H1 (cell line): ENCODE measurements around the gene PRKAR1B. TPM values are rescaled to one million over a fixed set of nuclear protein-coding genes. Genes with fewer than 3 reads are reported as not detected.

Experiments used
- CBX5 ChIP-seq: fragments of 300-800, 300-1000 bp; sonication (generic); IDR thresholded peaks from 2 replicates; pipeline ENCODE4 v1.7.1; 2016; ENCODE audit warnings: antibody characterized with exemption, low read length, low read depth
- CREB1 ChIP-seq: IDR thresholded peaks from 2 replicates; pipeline ENCODE4 v1.6.1; 2012; ENCODE audit warnings: inconsistent platforms
- FOSL1 ChIP-seq: IDR thresholded peaks from 2 replicates; pipeline ENCODE4 v1.6.1; 2011; ENCODE audit warnings: mild to moderate bottlenecking, low read depth, low read length, moderate library complexity; ENCODE audit not compliant: insufficient read depth
- GABPA ChIP-seq: IDR thresholded peaks from 2 replicates; pipeline ENCODE4 v1.6.1; 2011; ENCODE audit warnings: mild to moderate bottlenecking, low read length, moderate library complexity, borderline replicate concordance; ENCODE audit not compliant: insufficient read depth
- HDAC6 ChIP-seq: IDR thresholded peaks from one replicate; pipeline ENCODE4 v1.7.1; 2012; ENCODE audit warnings: low read depth, mild to moderate bottlenecking, inconsistent platforms, low read length, moderate library complexity
- POLR2AphosphoS5 ChIP-seq: IDR thresholded peaks from 2 replicates; pipeline ENCODE4 v1.6.1; 2011; ENCODE audit warnings: low read depth, low read length
- RFX5 ChIP-seq: IDR thresholded peaks from 2 replicates; pipeline ENCODE4 v1.6.1; 2011; ENCODE audit warnings: low read depth, low read length, improper control_type of control experiment, borderline replicate concordance
- RXRA ChIP-seq: IDR thresholded peaks from 2 replicates; pipeline ENCODE4 v1.6.1; 2011; ENCODE audit warnings: low read depth, mild to moderate bottlenecking, low read length, moderate library complexity; ENCODE audit not compliant: insufficient read depth
- polyA plus RNA-seq, 7 experiments: library from polyadenylated mRNA; depleted of rRNA in 3 of 7; stranded (reverse) in 5 of 7; unstranded in 2 of 7; fragments of >200 nt in 5 of 7; fragments of 200-250 nt in 2 of 7; gene quantifications; 1 replicate in 5 of 7; 2 replicates in 1 of 7; 4 replicates in 1 of 7; pipeline versions ENCODE4 v1.2.1 to v1.2.3, GENCODE V29; 2011 to 2013; ENCODE audit warnings: missing spikeins in 2 of 7, mixed read lengths in 2 of 7
- total RNA-seq: library from RNA; stranded (reverse); fragmentation: NEBNext Ultra II Directional; extraction: Animal tissue kit (Norgen Biotek cat#: 25700); gene quantifications from 2 replicates; pipeline ENCODE4 v1.2.1, GENCODE V29; 2021
- TF ChIP-seq, protein P1 (sequence below): fragments of 300-600 bp; sonication (generic); IDR thresholded peaks from 2 replicates; pipeline ENCODE4 v1.7.1; 2012; ENCODE audit warnings: low read length, moderate library complexity, mild to moderate bottlenecking, inconsistent platforms; ENCODE audit not compliant: insufficient replicate concordance
- TF ChIP-seq, protein P2 (sequence below), 3 experiments: IDR thresholded peaks; 1 replicate in 2 of 3; 2 replicates in 1 of 3; pipeline versions ENCODE4 v1.5.1 to v1.6.1; 2011; ENCODE audit warnings: low read length in 3 of 3, mild to moderate bottlenecking in 3 of 3, inconsistent platforms in 2 of 3, low read depth in 1 of 3, moderate library complexity in 1 of 3; ENCODE audit not compliant: insufficient read depth in 1 of 3; ENCODE audit errors: control extremely low read depth in 1 of 3

Gene PRKAR1B
- total and polyA plus RNA-seq, 2 of the 8 experiments (the other 6 are each of a cell fraction or from before 2014, with no cell fraction given), result 12.3 to 55.7 TPM

DNA sequence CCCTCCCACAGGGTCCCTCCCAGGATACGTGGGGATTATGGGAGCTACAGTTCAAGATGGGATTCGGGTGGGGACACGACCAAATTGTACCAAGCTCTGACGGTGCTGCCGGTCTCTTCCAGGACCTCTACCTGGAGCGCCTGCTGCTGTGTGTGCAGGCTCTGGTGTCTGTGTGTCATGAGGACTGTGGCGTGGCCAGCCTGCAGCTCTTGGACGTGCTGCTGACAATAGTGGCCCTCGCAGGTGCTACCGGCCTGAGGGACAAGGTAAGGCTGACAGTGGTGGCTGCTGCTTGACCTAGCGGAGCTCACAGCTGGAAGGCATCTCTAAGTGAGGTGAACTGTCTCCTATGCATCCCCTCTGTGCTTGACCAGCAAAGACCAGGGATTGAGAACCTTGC is 34.5 kb upstream of the PRKAR1B start (continued):
- TF ChIP-seq, protein P1, sequence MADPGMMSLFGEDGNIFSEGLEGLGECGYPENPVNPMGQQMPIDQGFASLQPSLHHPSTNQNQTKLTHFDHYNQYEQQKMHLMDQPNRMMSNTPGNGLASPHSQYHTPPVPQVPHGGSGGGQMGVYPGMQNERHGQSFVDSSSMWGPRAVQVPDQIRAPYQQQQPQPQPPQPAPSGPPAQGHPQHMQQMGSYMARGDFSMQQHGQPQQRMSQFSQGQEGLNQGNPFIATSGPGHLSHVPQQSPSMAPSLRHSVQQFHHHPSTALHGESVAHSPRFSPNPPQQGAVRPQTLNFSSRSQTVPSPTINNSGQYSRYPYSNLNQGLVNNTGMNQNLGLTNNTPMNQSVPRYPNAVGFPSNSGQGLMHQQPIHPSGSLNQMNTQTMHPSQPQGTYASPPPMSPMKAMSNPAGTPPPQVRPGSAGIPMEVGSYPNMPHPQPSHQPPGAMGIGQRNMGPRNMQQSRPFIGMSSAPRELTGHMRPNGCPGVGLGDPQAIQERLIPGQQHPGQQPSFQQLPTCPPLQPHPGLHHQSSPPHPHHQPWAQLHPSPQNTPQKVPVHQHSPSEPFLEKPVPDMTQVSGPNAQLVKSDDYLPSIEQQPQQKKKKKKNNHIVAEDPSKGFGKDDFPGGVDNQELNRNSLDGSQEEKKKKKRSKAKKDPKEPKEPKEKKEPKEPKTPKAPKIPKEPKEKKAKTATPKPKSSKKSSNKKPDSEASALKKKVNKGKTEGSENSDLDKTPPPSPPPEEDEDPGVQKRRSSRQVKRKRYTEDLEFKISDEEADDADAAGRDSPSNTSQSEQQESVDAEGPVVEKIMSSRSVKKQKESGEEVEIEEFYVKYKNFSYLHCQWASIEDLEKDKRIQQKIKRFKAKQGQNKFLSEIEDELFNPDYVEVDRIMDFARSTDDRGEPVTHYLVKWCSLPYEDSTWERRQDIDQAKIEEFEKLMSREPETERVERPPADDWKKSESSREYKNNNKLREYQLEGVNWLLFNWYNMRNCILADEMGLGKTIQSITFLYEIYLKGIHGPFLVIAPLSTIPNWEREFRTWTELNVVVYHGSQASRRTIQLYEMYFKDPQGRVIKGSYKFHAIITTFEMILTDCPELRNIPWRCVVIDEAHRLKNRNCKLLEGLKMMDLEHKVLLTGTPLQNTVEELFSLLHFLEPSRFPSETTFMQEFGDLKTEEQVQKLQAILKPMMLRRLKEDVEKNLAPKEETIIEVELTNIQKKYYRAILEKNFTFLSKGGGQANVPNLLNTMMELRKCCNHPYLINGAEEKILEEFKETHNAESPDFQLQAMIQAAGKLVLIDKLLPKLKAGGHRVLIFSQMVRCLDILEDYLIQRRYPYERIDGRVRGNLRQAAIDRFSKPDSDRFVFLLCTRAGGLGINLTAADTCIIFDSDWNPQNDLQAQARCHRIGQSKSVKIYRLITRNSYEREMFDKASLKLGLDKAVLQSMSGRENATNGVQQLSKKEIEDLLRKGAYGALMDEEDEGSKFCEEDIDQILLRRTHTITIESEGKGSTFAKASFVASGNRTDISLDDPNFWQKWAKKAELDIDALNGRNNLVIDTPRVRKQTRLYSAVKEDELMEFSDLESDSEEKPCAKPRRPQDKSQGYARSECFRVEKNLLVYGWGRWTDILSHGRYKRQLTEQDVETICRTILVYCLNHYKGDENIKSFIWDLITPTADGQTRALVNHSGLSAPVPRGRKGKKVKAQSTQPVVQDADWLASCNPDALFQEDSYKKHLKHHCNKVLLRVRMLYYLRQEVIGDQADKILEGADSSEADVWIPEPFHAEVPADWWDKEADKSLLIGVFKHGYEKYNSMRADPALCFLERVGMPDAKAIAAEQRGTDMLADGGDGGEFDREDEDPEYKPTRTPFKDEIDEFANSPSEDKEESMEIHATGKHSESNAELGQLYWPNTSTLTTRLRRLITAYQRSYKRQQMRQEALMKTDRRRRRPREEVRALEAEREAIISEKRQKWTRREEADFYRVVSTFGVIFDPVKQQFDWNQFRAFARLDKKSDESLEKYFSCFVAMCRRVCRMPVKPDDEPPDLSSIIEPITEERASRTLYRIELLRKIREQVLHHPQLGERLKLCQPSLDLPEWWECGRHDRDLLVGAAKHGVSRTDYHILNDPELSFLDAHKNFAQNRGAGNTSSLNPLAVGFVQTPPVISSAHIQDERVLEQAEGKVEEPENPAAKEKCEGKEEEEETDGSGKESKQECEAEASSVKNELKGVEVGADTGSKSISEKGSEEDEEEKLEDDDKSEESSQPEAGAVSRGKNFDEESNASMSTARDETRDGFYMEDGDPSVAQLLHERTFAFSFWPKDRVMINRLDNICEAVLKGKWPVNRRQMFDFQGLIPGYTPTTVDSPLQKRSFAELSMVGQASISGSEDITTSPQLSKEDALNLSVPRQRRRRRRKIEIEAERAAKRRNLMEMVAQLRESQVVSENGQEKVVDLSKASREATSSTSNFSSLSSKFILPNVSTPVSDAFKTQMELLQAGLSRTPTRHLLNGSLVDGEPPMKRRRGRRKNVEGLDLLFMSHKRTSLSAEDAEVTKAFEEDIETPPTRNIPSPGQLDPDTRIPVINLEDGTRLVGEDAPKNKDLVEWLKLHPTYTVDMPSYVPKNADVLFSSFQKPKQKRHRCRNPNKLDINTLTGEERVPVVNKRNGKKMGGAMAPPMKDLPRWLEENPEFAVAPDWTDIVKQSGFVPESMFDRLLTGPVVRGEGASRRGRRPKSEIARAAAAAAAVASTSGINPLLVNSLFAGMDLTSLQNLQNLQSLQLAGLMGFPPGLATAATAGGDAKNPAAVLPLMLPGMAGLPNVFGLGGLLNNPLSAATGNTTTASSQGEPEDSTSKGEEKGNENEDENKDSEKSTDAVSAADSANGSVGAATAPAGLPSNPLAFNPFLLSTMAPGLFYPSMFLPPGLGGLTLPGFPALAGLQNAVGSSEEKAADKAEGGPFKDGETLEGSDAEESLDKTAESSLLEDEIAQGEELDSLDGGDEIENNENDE, result no peak
- TF ChIP-seq GABPA (no peak), CREB1 (no peak), RFX5 (no peak), FOSL1 (no peak), CBX5 (no peak), RXRA (no peak), POLR2AphosphoS5 (no peak), HDAC6 (no peak)
- TF ChIP-seq, protein P2, sequence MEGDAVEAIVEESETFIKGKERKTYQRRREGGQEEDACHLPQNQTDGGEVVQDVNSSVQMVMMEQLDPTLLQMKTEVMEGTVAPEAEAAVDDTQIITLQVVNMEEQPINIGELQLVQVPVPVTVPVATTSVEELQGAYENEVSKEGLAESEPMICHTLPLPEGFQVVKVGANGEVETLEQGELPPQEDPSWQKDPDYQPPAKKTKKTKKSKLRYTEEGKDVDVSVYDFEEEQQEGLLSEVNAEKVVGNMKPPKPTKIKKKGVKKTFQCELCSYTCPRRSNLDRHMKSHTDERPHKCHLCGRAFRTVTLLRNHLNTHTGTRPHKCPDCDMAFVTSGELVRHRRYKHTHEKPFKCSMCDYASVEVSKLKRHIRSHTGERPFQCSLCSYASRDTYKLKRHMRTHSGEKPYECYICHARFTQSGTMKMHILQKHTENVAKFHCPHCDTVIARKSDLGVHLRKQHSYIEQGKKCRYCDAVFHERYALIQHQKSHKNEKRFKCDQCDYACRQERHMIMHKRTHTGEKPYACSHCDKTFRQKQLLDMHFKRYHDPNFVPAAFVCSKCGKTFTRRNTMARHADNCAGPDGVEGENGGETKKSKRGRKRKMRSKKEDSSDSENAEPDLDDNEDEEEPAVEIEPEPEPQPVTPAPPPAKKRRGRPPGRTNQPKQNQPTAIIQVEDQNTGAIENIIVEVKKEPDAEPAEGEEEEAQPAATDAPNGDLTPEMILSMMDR (IDR thresholded peaks at IDR 0.05; ENCODE audit: control extremely low read depth in 1 of 3, insufficient read depth in 1 of 3, low read depth in 1 of 3, low read length in 3 of 3), result no peak
